Kidney epithelial cell (primary cell): ENCODE data around the gene IRF3. TPM values are rescaled to one million over a fixed set of nuclear protein-coding genes. Genes with fewer than 3 reads are reported as not detected.
"Not testable (repeated sequence)": the region's sequence is repeated elsewhere in the genome, so short reads cannot be mapped to it uniquely, and the experiment has no call there.

Source experiments
- DNase-seq: peaks from one replicate; pipeline ENCODE4 v3.0.0-alpha.2; 2010; ENCODE audit warnings: low read depth
- H3K27me3 ChIP-seq: 2 replicates; pipeline ENCODE4 v1.6.0; 2011; ENCODE audit warnings: low read length; ENCODE audit not compliant: control insufficient read depth, insufficient read depth
- H3K36me3 ChIP-seq: 2 replicates; pipeline ENCODE4 v1.5.1; 2011; ENCODE audit warnings: low read length; ENCODE audit not compliant: control insufficient read depth, insufficient read depth
- H3K4me3 ChIP-seq: 2 replicates; pipeline ENCODE4 v1.5.1; 2011; ENCODE audit warnings: low read depth, mild to moderate bottlenecking, control low read depth, low read length
- CTCF ChIP-seq: IDR thresholded peaks from 2 replicates; pipeline ENCODE4 v1.5.1; 2011; ENCODE audit warnings: mild to moderate bottlenecking, moderate library complexity, low read length, control low read depth, inconsistent platforms; ENCODE audit not compliant: insufficient read depth, poor library complexity, severe bottlenecking
- total RNA-seq: library from RNA; depleted of rRNA; stranded (reverse); fragments of >200 nt; gene quantifications from 2 replicates; pipeline ENCODE4 v1.2.3, GENCODE V29; 2015

IRF3 gene
- total RNA-seq, 1 donor from 2014 or later = 66.6 TPM

GRCh38 chr19:49640113-49640898 is 25.4 kb downstream of the IRF3 start, which contains the start of gene RRAS:
RRAS (minus strand) TSS chr19:49640143; CDS start chr19:49640098, 45 bp downstream.
- no peaks in the 10 kb centered on the region for H3K27me3 ChIP-seq
- H3K36me3 ChIP-seq = peaks cover 1% of the 10 kb centered on the region
- peak; percentile 99 for DNase-seq
- TF ChIP-seq CTCF = no peak
- H3K4me3 ChIP-seq = peak within 1 kb of the TSS; percentile 68

GRCh38 chr19:49639401-49640112 is 26.1 kb downstream of the IRF3 start:
- Histone ChIP-seq H3K36me3 (no peaks in the 10 kb centered on the region), H3K27me3 (no peaks in the 10 kb centered on the region), H3K4me3 (peak overlapping the region; percentile 68)
- no peak for DNase-seq
- no peak for TF ChIP-seq CTCF

GRCh38 chr19:49637821-49638738 is 27.6 kb downstream of the IRF3 start:
- H3K36me3 ChIP-seq = no peaks in the 10 kb centered on the region
- no peak for DNase-seq
- no peaks in the 10 kb centered on the region for H3K27me3 ChIP-seq
- no peak for TF ChIP-seq CTCF
- peak overlapping the region; percentile 23 for H3K4me3 ChIP-seq

- no peak for DNase-seq
- no peak for TF ChIP-seq CTCF
- H3K36me3 ChIP-seq = no peaks in the 10 kb centered on the region
- no peaks in the 10 kb centered on the region for H3K27me3 ChIP-seq
- no peak overlapping the region for H3K4me3 ChIP-seq
These were observed 29.3 kb downstream of the IRF3 start for GRCh38 chr19:49636233-49636932.

- no peak for DNase-seq
- Histone ChIP-seq H3K36me3 (no peaks in the 10 kb centered on the region), H3K4me3 (no peak overlapping the region), H3K27me3 (no peaks in the 10 kb centered on the region)
- peak; percentile 3 for TF ChIP-seq CTCF
These were observed 30.0 kb downstream of the IRF3 start for GRCh38 chr19:49635530-49636232.

- H3K4me3 ChIP-seq, DNase-seq, H3K27me3 ChIP-seq, H3K36me3 ChIP-seq: not testable (repeated sequence)
These were observed 32.4 kb downstream of the IRF3 start for GRCh38 chr19:49633273-49633672.
